ENCODE results near the gene RERE. TPM values are rescaled to one million over a fixed set of nuclear protein-coding genes. Genes with fewer than 3 reads are reported as not detected.

The RERE gene
- total and polyA plus RNA-seq, 12 donors = 46.5 to 163 (median 139) TPM

DNA sequence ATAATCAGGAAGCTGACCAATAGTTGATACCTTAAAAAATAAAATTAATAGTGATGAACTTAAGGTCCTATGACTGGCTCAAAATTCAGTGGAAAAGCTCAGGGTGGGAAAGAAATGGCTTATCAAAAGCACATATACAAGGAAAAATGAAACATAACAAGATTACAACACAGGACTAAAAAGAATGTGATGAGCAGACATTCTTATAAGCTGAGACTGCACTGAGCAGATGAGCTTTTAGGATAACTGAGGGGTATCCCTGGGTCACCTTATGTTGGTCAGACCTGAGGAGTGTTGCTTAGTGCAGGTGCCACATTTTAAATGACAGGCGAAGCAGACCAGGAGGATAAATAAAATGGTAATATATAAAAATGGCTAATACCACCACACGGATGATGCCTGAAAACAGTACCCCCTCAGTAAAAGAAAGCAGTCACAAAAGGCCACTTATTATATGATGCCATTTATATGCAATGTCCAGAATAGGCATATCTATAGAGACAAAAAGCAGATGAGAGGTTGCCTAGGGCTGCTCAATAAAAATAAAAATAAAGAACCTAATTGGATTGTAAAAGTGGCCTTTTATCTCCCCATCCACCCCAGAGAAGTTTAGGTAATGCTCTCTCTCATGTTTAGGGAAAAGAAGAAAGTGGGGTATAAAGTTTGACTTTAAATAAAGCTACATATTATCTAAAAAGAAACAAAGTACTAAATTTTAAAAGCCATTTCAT, 335.6 kb downstream of the RERE start:
- Histone ChIP-seq H3K4me3 (no peak overlapping the region), H3K9me3 (no peaks in the 10 kb centered on the region), H3K27me3 (no peaks in the 10 kb centered on the region), H3K27ac (no peak overlapping the region), H3K4me1 (peaks cover 0 to 27% (median 13%) of the 10 kb centered on the region in 9 donors), H3K36me3 (peaks cover 0 to 13% (median 0%) of the 10 kb centered on the region in 9 donors)
- no peak for DNase-seq
- intact Hi-C loops (cut with DNase I) = no loop called here
- ATAC-seq = no peak
- WGBS, 2 donors = 94 to 96% methylated on average over 2 of the region's 2 CpGs
- TF ChIP-seq CTCF (IDR thresholded peaks at IDR 0.05) = no peak

GRCh38 chr1:8478566-8478965, 338.9 kb downstream of the RERE start:
- no peak for TF ChIP-seq CTCF (IDR thresholded peaks at IDR 0.05)
- ATAC-seq (no peak), DNase-seq (no peak)
- H3K36me3 ChIP-seq = peaks cover 0 to 3% (median 0%) of the 10 kb centered on the region in 9 donors
- H3K4me3 ChIP-seq = no peak overlapping the region
- H3K27ac ChIP-seq = no peak overlapping the region
- H3K9me3 ChIP-seq = no peaks in the 10 kb centered on the region
- H3K27me3 ChIP-seq = no peaks in the 10 kb centered on the region
- peaks cover 0 to 37% (median 21%) of the 10 kb centered on the region in 9 donors for H3K4me1 ChIP-seq
- intact Hi-C loops (cut with DNase I) = no loop called here

- Histone ChIP-seq H3K4me3 (no peak overlapping the region), H3K36me3 (peaks cover 0 to 3% (median 0%) of the 10 kb centered on the region in 9 donors), H3K27ac (peak overlapping the region in 4 of 10 donors; percentile 3 to 32 (median 16)), H3K27me3 (no peaks in the 10 kb centered on the region), H3K9me3 (no peaks in the 10 kb centered on the region), H3K4me1 (peaks cover 0 to 37% (median 21%) of the 10 kb centered on the region in 9 donors)
- ATAC-seq = no peak
- no peak for DNase-seq
- 87 to 88% methylated on average over 2 of the region's 2 CpGs for WGBS, 2 donors
- intact Hi-C loops (cut with DNase I) = no loop called here
- TF ChIP-seq CTCF (IDR thresholded peaks at IDR 0.05) = no peak
Measured at GRCh38 chr1:8477983-8478362, 339.5 kb downstream of the RERE start.

GRCh38 chr1:8477166-8477982, 340.1 kb downstream of the RERE start:
- Histone ChIP-seq H3K4me3 (no peak overlapping the region), H3K27ac (peak overlapping the region in 4 of 10 donors; percentile 3 to 32 (median 16)), H3K9me3 (no peaks in the 10 kb centered on the region), H3K4me1 (peaks cover 0 to 39% (median 21%) of the 10 kb centered on the region in 9 donors), H3K36me3 (peaks cover 0 to 3% (median 0%) of the 10 kb centered on the region in 9 donors), H3K27me3 (no peaks in the 10 kb centered on the region)
- intact Hi-C loops (cut with DNase I) = no loop called here
- ATAC-seq (peak in 1 of 8 donors; percentile 36), DNase-seq (no peak)
- 68 to 71% methylated on average over 9 of the region's 9 CpGs for WGBS, 2 donors
- no peak for TF ChIP-seq CTCF (IDR thresholded peaks at IDR 0.05)
